ENCODE measurements around the gene DHRS1.

Gene DHRS1

DNA sequence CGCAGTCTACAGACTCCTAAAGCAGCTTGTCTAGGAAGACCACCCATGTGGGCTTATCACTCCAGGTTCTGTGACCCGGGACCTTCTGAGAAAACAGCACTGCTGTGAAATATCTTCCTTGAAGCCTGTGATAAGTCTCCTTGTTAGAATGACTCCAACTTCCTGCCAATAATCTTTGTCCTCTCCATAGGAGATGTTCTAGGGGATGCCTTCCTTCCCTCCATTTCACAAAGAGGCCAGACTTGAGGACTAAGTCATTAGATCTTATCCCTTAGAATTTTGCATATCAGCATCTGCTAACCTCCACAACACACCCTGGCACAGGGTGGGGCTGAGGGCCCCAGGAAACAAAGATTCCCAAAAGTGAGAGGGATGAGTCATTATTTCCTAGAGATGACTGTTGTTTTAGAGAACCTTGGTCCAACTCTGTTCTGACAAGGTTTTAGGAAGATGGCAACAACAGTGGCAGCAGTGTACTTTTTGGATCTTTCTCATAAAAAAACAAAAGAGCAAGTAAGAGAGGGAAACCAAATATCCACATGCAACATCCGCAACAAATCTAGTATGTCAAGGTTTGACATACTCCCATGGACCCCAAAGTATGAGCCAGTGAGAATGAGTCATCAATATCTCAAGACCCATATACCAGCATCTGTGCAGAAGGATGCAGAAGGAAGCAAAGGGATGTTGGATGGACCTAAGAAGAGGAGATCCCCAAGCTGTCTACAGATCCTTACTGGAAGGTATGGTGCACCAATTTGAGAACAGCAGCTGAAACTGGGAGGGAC is 17.8 kb upstream of the DHRS1 start:
- H3K27me3 ChIP-seq (ENCODE audit: insufficient read depth, low read length, poor library complexity, severe bottlenecking) = no peaks in the 10 kb centered on the region
- no peaks in the 10 kb centered on the region for H3K9me3 ChIP-seq (ENCODE audit: insufficient read depth, low read depth, low read length)
- H3K4me1 ChIP-seq (ENCODE audit: insufficient read depth, low read length, poor library complexity, severe bottlenecking) = peaks cover 22% of the 10 kb centered on the region
- H3K4me2 ChIP-seq (ENCODE audit: low read depth, low read length, poor library complexity, severe bottlenecking) = no peak overlapping the region
- TF ChIP-seq, protein P1, sequence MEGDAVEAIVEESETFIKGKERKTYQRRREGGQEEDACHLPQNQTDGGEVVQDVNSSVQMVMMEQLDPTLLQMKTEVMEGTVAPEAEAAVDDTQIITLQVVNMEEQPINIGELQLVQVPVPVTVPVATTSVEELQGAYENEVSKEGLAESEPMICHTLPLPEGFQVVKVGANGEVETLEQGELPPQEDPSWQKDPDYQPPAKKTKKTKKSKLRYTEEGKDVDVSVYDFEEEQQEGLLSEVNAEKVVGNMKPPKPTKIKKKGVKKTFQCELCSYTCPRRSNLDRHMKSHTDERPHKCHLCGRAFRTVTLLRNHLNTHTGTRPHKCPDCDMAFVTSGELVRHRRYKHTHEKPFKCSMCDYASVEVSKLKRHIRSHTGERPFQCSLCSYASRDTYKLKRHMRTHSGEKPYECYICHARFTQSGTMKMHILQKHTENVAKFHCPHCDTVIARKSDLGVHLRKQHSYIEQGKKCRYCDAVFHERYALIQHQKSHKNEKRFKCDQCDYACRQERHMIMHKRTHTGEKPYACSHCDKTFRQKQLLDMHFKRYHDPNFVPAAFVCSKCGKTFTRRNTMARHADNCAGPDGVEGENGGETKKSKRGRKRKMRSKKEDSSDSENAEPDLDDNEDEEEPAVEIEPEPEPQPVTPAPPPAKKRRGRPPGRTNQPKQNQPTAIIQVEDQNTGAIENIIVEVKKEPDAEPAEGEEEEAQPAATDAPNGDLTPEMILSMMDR (conservative IDR thresholded peaks at IDR 0.05; ENCODE audit: low read length) = no peak
- no peak for TF ChIP-seq EZH2phosphoT487 (IDR thresholded peaks at IDR 0.05; ENCODE audit: borderline replicate concordance)
- H4K20me1 ChIP-seq (ENCODE audit: insufficient read depth, low read length, poor library complexity, severe bottlenecking) = no peaks in the 10 kb centered on the region
- H3F3A ChIP-seq (ENCODE audit: low read depth) = no peaks in the 10 kb centered on the region
- H3K9me2 ChIP-seq (replicated peaks; ENCODE audit: low read depth, low read length) = no peaks in the 10 kb centered on the region
- H2AFZ ChIP-seq (ENCODE audit: low read length) = no peak overlapping the region
- H3K79me2 ChIP-seq (ENCODE audit: insufficient read depth, low read length) = no peaks in the 10 kb centered on the region
- no peaks in the 10 kb centered on the region for H3K36me3 ChIP-seq (ENCODE audit: insufficient read depth, low read length)
- no peak overlapping the region for H3K9ac ChIP-seq (ENCODE audit: low read depth, low read length, poor library complexity, severe bottlenecking)
- no peak overlapping the region for H3K4me3 ChIP-seq (ENCODE audit: low read length, poor library complexity, severe bottlenecking)

DNA sequence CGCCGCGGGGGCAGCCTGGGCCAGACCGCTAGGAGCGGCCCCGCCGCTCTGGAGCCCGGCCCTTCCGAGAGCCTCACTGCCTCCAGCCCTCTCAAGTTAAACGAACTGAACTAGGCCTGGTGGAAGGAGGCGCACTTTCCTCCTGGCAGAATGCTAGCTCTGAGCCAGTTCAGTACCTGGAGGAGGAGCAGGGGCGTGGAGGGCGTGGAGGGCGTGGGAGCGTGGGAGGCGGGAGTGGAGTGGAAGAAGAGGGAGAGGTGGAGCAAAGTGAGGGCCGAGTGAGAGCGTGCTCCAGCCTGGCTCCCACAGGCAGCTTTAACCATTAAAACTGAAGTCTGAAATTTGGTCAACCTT is 17.0 kb upstream of the DHRS1 start:
- H3K79me2 ChIP-seq (ENCODE audit: insufficient read depth, low read length) = no peaks in the 10 kb centered on the region
- no peaks in the 10 kb centered on the region for H3K9me3 ChIP-seq (ENCODE audit: insufficient read depth, low read depth, low read length)
- no peak overlapping the region for H2AFZ ChIP-seq (ENCODE audit: low read length)
- no peaks in the 10 kb centered on the region for H3K9me2 ChIP-seq (replicated peaks; ENCODE audit: low read depth, low read length)
- no peaks in the 10 kb centered on the region for H3K36me3 ChIP-seq (ENCODE audit: insufficient read depth, low read length)
- H3K4me3 ChIP-seq (ENCODE audit: low read length, poor library complexity, severe bottlenecking) = no peak overlapping the region
- TF ChIP-seq, protein P1 (conservative IDR thresholded peaks at IDR 0.05; ENCODE audit: low read length) = no peak
- no peak for TF ChIP-seq EZH2phosphoT487 (IDR thresholded peaks at IDR 0.05; ENCODE audit: borderline replicate concordance)
- no peak overlapping the region for H3K4me2 ChIP-seq (ENCODE audit: low read depth, low read length, poor library complexity, severe bottlenecking)
- peaks cover 24% of the 10 kb centered on the region for H3K4me1 ChIP-seq (ENCODE audit: insufficient read depth, low read length, poor library complexity, severe bottlenecking)
- no peak overlapping the region for H3K9ac ChIP-seq (ENCODE audit: low read depth, low read length, poor library complexity, severe bottlenecking)
- no peaks in the 10 kb centered on the region for H3K27me3 ChIP-seq (ENCODE audit: insufficient read depth, low read length, poor library complexity, severe bottlenecking)
- no peaks in the 10 kb centered on the region for H4K20me1 ChIP-seq (ENCODE audit: insufficient read depth, low read length, poor library complexity, severe bottlenecking)
- no peaks in the 10 kb centered on the region for H3F3A ChIP-seq (ENCODE audit: low read depth)

DNA sequence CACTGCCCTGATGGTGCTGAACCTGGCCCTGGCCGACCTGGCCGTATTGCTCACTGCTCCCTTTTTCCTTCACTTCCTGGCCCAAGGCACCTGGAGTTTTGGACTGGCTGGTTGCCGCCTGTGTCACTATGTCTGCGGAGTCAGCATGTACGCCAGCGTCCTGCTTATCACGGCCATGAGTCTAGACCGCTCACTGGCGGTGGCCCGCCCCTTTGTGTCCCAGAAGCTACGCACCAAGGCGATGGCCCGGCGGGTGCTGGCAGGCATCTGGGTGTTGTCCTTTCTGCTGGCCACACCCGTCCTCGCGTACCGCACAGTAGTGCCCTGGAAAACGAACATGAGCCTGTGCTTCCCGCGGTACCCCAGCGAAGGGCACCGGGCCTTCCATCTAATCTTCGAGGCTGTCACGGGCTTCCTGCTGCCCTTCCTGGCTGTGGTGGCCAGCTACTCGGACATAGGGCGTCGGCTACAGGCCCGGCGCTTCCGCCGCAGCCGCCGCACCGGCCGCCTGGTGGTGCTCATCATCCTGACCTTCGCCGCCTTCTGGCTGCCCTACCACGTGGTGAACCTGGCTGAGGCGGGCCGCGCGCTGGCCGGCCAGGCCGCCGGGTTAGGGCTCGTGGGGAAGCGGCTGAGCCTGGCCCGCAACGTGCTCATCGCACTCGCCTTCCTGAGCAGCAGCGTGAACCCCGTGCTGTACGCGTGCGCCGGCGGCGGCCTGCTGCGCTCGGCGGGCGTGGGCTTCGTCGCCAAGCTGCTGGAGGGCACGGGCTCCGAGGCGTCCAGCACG is 16.4 kb upstream of the DHRS1 start:
- Histone ChIP-seq H3K27me3 (ENCODE audit: insufficient read depth, low read length, poor library complexity, severe bottlenecking) (no peaks in the 10 kb centered on the region), H3K9me2 (replicated peaks; ENCODE audit: low read depth, low read length) (no peaks in the 10 kb centered on the region)
- TF ChIP-seq, protein P1 (conservative IDR thresholded peaks at IDR 0.05; ENCODE audit: low read length) = no peak
- no peak for TF ChIP-seq EZH2phosphoT487 (IDR thresholded peaks at IDR 0.05; ENCODE audit: borderline replicate concordance)

More for the DNA sequence above, 16.4 kb upstream of the DHRS1 start:
- Histone ChIP-seq H2AFZ (ENCODE audit: low read length) (no peak overlapping the region), H3K4me1 (ENCODE audit: insufficient read depth, low read length, poor library complexity, severe bottlenecking) (peaks cover 24% of the 10 kb centered on the region), H3F3A (ENCODE audit: low read depth) (no peaks in the 10 kb centered on the region), H3K4me2 (ENCODE audit: low read depth, low read length, poor library complexity, severe bottlenecking) (no peak overlapping the region), H3K4me3 (ENCODE audit: low read length, poor library complexity, severe bottlenecking) (no peak overlapping the region), H3K9ac (ENCODE audit: low read depth, low read length, poor library complexity, severe bottlenecking) (no peak overlapping the region), H4K20me1 (ENCODE audit: insufficient read depth, low read length, poor library complexity, severe bottlenecking) (no peaks in the 10 kb centered on the region), H3K9me3 (ENCODE audit: insufficient read depth, low read depth, low read length) (no peaks in the 10 kb centered on the region), H3K36me3 (ENCODE audit: insufficient read depth, low read length) (no peaks in the 10 kb centered on the region), H3K79me2 (ENCODE audit: insufficient read depth, low read length) (no peaks in the 10 kb centered on the region)

Measured in Loucy (cell line).